Sigmoid colon (tissue), 7 donors: ENCODE results near the gene TMEM204. TPM values are rescaled to one million over a fixed set of nuclear protein-coding genes. Genes with fewer than 3 reads are reported as not detected.

ENCODE experiments used
- DNase-seq: peaks from one replicate; pipeline ENCODE4 v3.0.0-alpha.2; 2019
- H3K27ac ChIP-seq, 4 donors: fragments of 200-600 bp; sonication (generic); one replicate each; pipeline ENCODE4 v1.5.1; 2016 to 2019; ENCODE audit warnings: mild to moderate bottlenecking in 1 of 4
- H3K27me3 ChIP-seq, 3 donors: fragments of 200-600 bp; sonication (generic); one replicate each; pipeline ENCODE4 v1.5.1; 2019; ENCODE audit warnings: mild to moderate bottlenecking in 1 of 3
- H3K36me3 ChIP-seq, 4 donors: fragments of 200-600 bp; sonication (generic); one replicate each; pipeline ENCODE4 v1.5.1; 2016 to 2019
- H3K4me1 ChIP-seq, 4 donors: fragments of 200-600 bp; sonication (generic); one replicate each; pipeline ENCODE4 v1.5.1; 2017 to 2019
- H3K4me3 ChIP-seq, 4 donors: fragments of 200-600 bp; sonication (generic); one replicate each; pipeline ENCODE4 v1.5.1; 2017 to 2019; ENCODE audit warnings: mild to moderate bottlenecking in 2 of 4, moderate library complexity in 1 of 4
- H3K9me3 ChIP-seq, 4 donors: fragments of 200-600 bp in 3 of 4; sonication (generic) in 3 of 4; one replicate each; pipeline versions ENCODE4 v1.5.1 to v1.6.1; 2013 to 2019
- EP300 ChIP-seq, 4 donors: sonication (generic); formaldehyde crosslinking; IDR thresholded peaks; one replicate each; pipeline ENCODE4 v1.6.1; 2017; ENCODE audit warnings: antibody characterized with exemption in 4 of 4
- POLR2A ChIP-seq, 2 donors: fragments of 450-650 bp; IDR thresholded peaks; one replicate each; pipeline ENCODE4 v1.6.1; 2016; ENCODE audit warnings: antibody characterized with exemption in 2 of 2, mild to moderate bottlenecking in 2 of 2, moderate library complexity in 2 of 2
- POLR2AphosphoS5 ChIP-seq, 4 donors: sonication (generic); formaldehyde crosslinking; IDR thresholded peaks; one replicate each; pipeline ENCODE4 v1.6.1; 2017; ENCODE audit warnings: antibody characterized with exemption in 4 of 4
- WGBS, 2 donors: extraction: QIAGEN DNeasy Blood & Tissue Kit; methylation state at CpG; one replicate each; pipeline ENCODE4 v1.1.7; 2013; 5-methylcytosine and 5-hydroxymethylcytosine counted together
- intact Hi-C: fragments of 100-400 bp; cut with DNase I; formaldehyde crosslinking; loops from one replicate; pipeline ENCODE4 v1.15.1; 2023
- polyA plus RNA-seq, 3 donors: library from polyadenylated mRNA; stranded (reverse); fragments of 200-250 nt; gene quantifications; one replicate each; pipeline ENCODE4 v1.2.3, GENCODE V29; 2013
- total RNA-seq, 4 donors: library from RNA; depleted of rRNA; stranded (reverse); fragments of >200 nt; gene quantifications; one replicate each; pipeline ENCODE4 v1.1.0, GENCODE V29; 2016
- TF ChIP-seq, protein P1 (sequence below), 4 experiments: fragments of 450-650 bp in 3 of 4; fragments of 200-600 bp in 1 of 4; IDR thresholded peaks; one replicate each; pipeline ENCODE4 v1.5.1; 2016 to 2019; ENCODE audit warnings: antibody characterized with exemption in 4 of 4, mild to moderate bottlenecking in 3 of 4, moderate library complexity in 2 of 4
- donor health status: healthy with polysubstance abuse.
- donor health status: Bipolar disorder and iron deficiency.
- donor health status: healthy.

Gene TMEM204
- total and polyA plus RNA-seq, 7 donors: 2.5 to 46.0 (median 38.0) TPM

GRCh38 chr16:1557576-1557975 lies 24.1 kb downstream of the TMEM204 start:
- 94 to 95% methylated on average over 11 of the region's 11 CpGs for WGBS, 2 donors
- peaks cover 43 to 93% (median 55%) of the 10 kb centered on the region in 4 donors for H3K36me3 ChIP-seq

GRCh38 chr16:1559446-1559975 lies 26.0 kb downstream of the TMEM204 start:
- H3K36me3 ChIP-seq: peaks cover 39 to 96% (median 60%) of the 10 kb centered on the region in 4 donors

More at GRCh38 chr16:1557576-1557975, 24.1 kb downstream of the TMEM204 start:
- intact Hi-C loops: no loop called here
- no peak overlapping the region for H3K27ac ChIP-seq
- no peak for DNase-seq
- H3K9me3 ChIP-seq: no peaks in the 10 kb centered on the region
- H3K4me3 ChIP-seq: no peak overlapping the region
- H3K27me3 ChIP-seq: no peaks in the 10 kb centered on the region
- H3K4me1 ChIP-seq: peaks cover 0 to 4% (median 0%) of the 10 kb centered on the region in 4 donors
- TF ChIP-seq EP300 (IDR thresholded peaks at IDR 0.05) (no peak), POLR2AphosphoS5 (IDR thresholded peaks at IDR 0.05) (no peak), POLR2A (IDR thresholded peaks at IDR 0.05) (no peak)
- TF ChIP-seq, protein P1, sequence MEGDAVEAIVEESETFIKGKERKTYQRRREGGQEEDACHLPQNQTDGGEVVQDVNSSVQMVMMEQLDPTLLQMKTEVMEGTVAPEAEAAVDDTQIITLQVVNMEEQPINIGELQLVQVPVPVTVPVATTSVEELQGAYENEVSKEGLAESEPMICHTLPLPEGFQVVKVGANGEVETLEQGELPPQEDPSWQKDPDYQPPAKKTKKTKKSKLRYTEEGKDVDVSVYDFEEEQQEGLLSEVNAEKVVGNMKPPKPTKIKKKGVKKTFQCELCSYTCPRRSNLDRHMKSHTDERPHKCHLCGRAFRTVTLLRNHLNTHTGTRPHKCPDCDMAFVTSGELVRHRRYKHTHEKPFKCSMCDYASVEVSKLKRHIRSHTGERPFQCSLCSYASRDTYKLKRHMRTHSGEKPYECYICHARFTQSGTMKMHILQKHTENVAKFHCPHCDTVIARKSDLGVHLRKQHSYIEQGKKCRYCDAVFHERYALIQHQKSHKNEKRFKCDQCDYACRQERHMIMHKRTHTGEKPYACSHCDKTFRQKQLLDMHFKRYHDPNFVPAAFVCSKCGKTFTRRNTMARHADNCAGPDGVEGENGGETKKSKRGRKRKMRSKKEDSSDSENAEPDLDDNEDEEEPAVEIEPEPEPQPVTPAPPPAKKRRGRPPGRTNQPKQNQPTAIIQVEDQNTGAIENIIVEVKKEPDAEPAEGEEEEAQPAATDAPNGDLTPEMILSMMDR (IDR thresholded peaks at IDR 0.05): no peak

DNA sequence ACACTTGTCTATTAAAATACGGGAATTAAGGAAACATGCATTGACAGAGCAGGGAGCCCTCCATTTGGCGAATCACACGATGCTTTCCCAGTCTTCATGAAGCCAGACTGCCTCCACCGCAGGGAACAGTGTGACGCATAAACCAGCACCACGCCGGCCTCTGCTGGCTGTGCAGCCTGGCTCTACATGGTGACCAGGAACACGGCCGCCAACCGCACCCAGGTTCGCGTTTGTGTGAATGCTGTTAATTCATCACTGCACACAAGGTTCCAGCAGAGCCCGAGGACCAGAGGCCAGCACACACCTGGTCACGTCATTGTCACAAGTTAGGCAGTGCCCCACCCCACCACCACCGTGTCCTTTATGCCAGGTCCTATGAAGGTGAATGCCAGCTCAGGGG lies 26.7 kb downstream of the TMEM204 start:
- TF ChIP-seq EP300 (IDR thresholded peaks at IDR 0.05) (no peak), POLR2A (IDR thresholded peaks at IDR 0.05) (no peak), POLR2AphosphoS5 (IDR thresholded peaks at IDR 0.05) (no peak)
- TF ChIP-seq, protein P1 (IDR thresholded peaks at IDR 0.05): no peak
- H3K4me1 ChIP-seq: no peaks in the 10 kb centered on the region
- intact Hi-C loops: no loop called here
- H3K9me3 ChIP-seq: no peaks in the 10 kb centered on the region
- H3K4me3 ChIP-seq: no peak overlapping the region
- peaks cover 36 to 89% (median 57%) of the 10 kb centered on the region in 4 donors for H3K36me3 ChIP-seq
- 91 to 93% methylated on average over 15 of the region's 15 CpGs for WGBS, 2 donors
- no peaks in the 10 kb centered on the region for H3K27me3 ChIP-seq
- DNase-seq: peak; percentile 59
- no peak overlapping the region for H3K27ac ChIP-seq

More at GRCh38 chr16:1559446-1559975, 26.0 kb downstream of the TMEM204 start:
- DNase-seq: no peak
- WGBS, 2 donors: 85 to 93% methylated on average over 18 of the region's 18 CpGs
- no peak overlapping the region for H3K27ac ChIP-seq
- peaks cover 0 to under 1% (median 0%) of the 10 kb centered on the region in 4 donors for H3K4me1 ChIP-seq
- TF ChIP-seq POLR2A (IDR thresholded peaks at IDR 0.05) (no peak), POLR2AphosphoS5 (IDR thresholded peaks at IDR 0.05) (no peak), EP300 (IDR thresholded peaks at IDR 0.05) (no peak)
- TF ChIP-seq, protein P1 (IDR thresholded peaks at IDR 0.05): no peak
- no peaks in the 10 kb centered on the region for H3K9me3 ChIP-seq
- H3K4me3 ChIP-seq: no peak overlapping the region
- H3K27me3 ChIP-seq: no peaks in the 10 kb centered on the region
- intact Hi-C loops: no loop called here

GRCh38 chr16:1560866-1561265 lies 27.4 kb downstream of the TMEM204 start:
- TF ChIP-seq EP300 (IDR thresholded peaks at IDR 0.05) (no peak), POLR2AphosphoS5 (IDR thresholded peaks at IDR 0.05) (no peak), POLR2A (IDR thresholded peaks at IDR 0.05) (no peak)
- TF ChIP-seq, protein P1 (IDR thresholded peaks at IDR 0.05): no peak
- DNase-seq: no peak
- Histone ChIP-seq H3K27me3 (no peaks in the 10 kb centered on the region), H3K36me3 (peaks cover 32 to 82% (median 50%) of the 10 kb centered on the region in 4 donors), H3K27ac (no peak overlapping the region), H3K4me3 (no peak overlapping the region), H3K4me1 (no peaks in the 10 kb centered on the region), H3K9me3 (no peaks in the 10 kb centered on the region)
- 89 to 93% methylated on average over 12 of the region's 12 CpGs for WGBS, 2 donors
- intact Hi-C loops: no loop called here

DNA sequence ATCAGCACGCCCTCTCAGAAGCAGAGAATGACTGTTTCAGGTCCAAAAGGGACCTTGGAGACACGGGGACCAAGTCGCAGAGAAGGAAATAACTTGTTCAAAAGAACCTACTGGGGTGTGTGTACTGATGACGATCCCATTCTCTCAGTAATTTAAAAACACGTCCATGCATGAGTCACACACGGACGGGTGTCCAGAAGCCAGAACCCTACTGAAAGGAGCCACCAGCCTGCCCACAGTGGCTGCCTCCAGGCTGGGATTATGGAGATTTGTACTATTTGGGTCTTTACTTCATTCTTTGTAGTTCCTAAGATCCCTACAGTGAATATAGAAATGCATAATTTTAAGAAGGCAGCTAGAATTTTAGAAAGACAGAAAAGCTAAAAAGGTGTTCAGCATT lies 27.8 kb downstream of the TMEM204 start:
- WGBS, 2 donors: 89 to 91% methylated on average over 7 of the region's 7 CpGs
- TF ChIP-seq POLR2AphosphoS5 (IDR thresholded peaks at IDR 0.05) (no peak), POLR2A (IDR thresholded peaks at IDR 0.05) (no peak), EP300 (IDR thresholded peaks at IDR 0.05) (no peak)
- TF ChIP-seq, protein P1 (IDR thresholded peaks at IDR 0.05): no peak

More for the DNA sequence above, 27.8 kb downstream of the TMEM204 start:
- Histone ChIP-seq H3K36me3 (peaks cover 32 to 78% (median 47%) of the 10 kb centered on the region in 4 donors), H3K27ac (no peak overlapping the region), H3K27me3 (no peaks in the 10 kb centered on the region), H3K4me3 (no peak overlapping the region), H3K4me1 (no peaks in the 10 kb centered on the region), H3K9me3 (no peaks in the 10 kb centered on the region)
- no peak for DNase-seq
- intact Hi-C loops: no loop called here
